ENCODE data around the gene RIPOR2. TPM values are rescaled to one million over a fixed set of nuclear protein-coding genes. Genes with fewer than 3 reads are reported as not detected.

The RIPOR2 gene
- total RNA-seq, 2 experiments from 2014 or later, result 18.0 to 28.9 TPM

DNA sequence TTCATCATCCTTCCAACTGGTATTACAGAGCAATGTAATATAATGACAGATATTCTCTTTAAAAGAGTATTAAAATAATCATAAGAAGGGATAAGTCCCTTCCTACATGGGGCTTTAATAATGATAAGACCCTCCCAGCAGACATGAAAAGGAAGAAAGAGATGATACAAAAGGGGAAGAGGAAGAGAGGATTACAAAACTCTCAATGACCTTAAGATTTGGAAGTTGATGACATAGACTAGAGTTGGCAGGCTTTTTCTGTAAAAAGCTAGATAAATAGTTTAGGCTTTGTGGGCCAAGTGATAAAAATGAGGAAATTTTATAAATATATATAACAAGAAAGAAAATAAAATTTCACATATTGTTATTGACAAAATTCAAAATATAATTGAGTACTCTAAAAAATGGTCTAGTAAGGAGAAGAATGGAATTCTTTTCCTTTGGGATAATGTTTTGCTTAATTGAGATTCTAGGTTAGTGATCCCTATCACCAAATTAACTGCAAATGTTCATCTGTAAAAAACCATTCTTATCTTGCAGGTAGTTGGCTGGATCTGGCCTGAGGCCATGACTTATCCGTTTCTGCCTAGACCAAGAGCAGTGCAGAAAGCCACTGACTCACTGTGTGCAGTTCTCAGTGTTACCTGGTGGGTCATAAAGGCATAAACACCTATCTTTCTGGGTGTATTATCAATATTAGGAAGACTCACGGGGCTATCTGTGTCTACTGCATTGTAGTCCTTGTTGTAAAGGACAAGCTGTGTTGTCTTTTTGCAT, 11.0 kb downstream of the RIPOR2 start:
- TF ChIP-seq EZH2phosphoT487 (IDR thresholded peaks at IDR 0.05; ENCODE audit: borderline replicate concordance, low read depth, low read length), result no peak
- TF ChIP-seq, protein P1, sequence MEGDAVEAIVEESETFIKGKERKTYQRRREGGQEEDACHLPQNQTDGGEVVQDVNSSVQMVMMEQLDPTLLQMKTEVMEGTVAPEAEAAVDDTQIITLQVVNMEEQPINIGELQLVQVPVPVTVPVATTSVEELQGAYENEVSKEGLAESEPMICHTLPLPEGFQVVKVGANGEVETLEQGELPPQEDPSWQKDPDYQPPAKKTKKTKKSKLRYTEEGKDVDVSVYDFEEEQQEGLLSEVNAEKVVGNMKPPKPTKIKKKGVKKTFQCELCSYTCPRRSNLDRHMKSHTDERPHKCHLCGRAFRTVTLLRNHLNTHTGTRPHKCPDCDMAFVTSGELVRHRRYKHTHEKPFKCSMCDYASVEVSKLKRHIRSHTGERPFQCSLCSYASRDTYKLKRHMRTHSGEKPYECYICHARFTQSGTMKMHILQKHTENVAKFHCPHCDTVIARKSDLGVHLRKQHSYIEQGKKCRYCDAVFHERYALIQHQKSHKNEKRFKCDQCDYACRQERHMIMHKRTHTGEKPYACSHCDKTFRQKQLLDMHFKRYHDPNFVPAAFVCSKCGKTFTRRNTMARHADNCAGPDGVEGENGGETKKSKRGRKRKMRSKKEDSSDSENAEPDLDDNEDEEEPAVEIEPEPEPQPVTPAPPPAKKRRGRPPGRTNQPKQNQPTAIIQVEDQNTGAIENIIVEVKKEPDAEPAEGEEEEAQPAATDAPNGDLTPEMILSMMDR (conservative IDR thresholded peaks at IDR 0.05; ENCODE audit: low read length), result no peak
- H3K79me2 ChIP-seq (ENCODE audit: insufficient read depth, low read depth, low read length), result peaks cover 70% of the 10 kb centered on the region
- H3K27ac ChIP-seq (ENCODE audit: low read depth, low read length, poor library complexity, severe bottlenecking), result no peak overlapping the region
- intact Hi-C loops (cut with micrococcal nuclease; ENCODE audit: unreplicated experiment), result no loop called here
- ChIA-PET CTCF (ENCODE audit: unreplicated experiment) (interaction anchor here (0.7 kb wide), 1 partner anchor 67 kb away, joined by 3 read pairs; no protein-coding TSS in a partner anchor), POLR2A (interaction anchor here (1.2 to 3.3 kb wide), 2 partner anchors 11 to 39 kb away, joined by 3 to 17 read pairs; partner anchors contain the start of gene RIPOR2)
- H3K9me2 ChIP-seq (ENCODE audit: insufficient read depth, low read length), result no peaks in the 10 kb centered on the region
- 0 out of 2 replicates have a peak, but pooled peaks cover 4% of the 10 kb centered on the region for H3K9me3 ChIP-seq (ENCODE audit: low read length)
- H3K4me1 ChIP-seq (ENCODE audit: insufficient read depth, low read length, poor library complexity, severe bottlenecking), result peaks cover 87% of the 10 kb centered on the region
- H4K20me1 ChIP-seq (ENCODE audit: insufficient read depth, low read length), result no peaks in the 10 kb centered on the region
- H2AFZ ChIP-seq (ENCODE audit: low read length), result no peak overlapping the region
- no peaks in the 10 kb centered on the region; the same call in 1 of the 2 replicates for H3K36me3 ChIP-seq (ENCODE audit: insufficient read depth, low read length)
- DNase-seq (ENCODE audit: low spot score), result no peak
- BruUV-seq (replicated peaks), result no TSS peak
- no peak overlapping the region for H3K4me2 ChIP-seq (ENCODE audit: low read length)
- H3K4me3 ChIP-seq (ENCODE audit: low read depth, low read length, poor library complexity, severe bottlenecking), result no peak overlapping the region

DNA sequence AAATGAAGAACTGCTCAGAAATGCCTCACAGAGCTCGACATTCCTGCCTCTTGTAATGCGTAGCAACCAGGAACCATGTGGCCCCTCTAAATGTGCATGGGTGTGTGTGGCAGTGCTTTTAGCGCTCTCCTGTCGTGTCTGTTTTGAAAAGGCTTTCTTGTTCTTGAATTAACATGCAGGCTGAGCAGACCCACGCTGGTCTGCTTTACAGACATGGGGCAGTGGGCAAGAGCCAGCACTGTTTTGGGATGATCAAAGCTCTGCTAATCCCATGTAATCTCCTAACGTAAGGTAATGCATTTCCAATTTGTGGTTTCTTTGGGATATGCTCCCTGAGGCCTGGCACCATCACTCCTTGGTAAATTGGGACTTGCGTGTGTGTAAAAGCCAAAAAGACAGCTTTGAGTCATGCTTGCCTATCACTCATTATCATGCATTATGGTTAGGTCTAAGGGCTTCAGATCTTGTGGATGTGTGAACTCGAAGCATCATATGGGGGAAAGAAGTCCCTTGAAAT, 11.8 kb downstream of the RIPOR2 start:
- Histone ChIP-seq H3K36me3 (ENCODE audit: insufficient read depth, low read length) (no peaks in the 10 kb centered on the region; the same call in 1 of the 2 replicates), H4K20me1 (ENCODE audit: insufficient read depth, low read length) (no peaks in the 10 kb centered on the region), H3K79me2 (ENCODE audit: insufficient read depth, low read depth, low read length) (peaks cover 66% of the 10 kb centered on the region), H3K4me2 (ENCODE audit: low read length) (no peak overlapping the region), H3K27ac (ENCODE audit: low read depth, low read length, poor library complexity, severe bottlenecking) (no peak overlapping the region), H3K9me2 (ENCODE audit: insufficient read depth, low read length) (no peaks in the 10 kb centered on the region), H3K4me1 (ENCODE audit: insufficient read depth, low read length, poor library complexity, severe bottlenecking) (peaks cover 87% of the 10 kb centered on the region), H3K9me3 (ENCODE audit: low read length) (0 out of 2 replicates have a peak, but pooled peaks cover 4% of the 10 kb centered on the region), H2AFZ (ENCODE audit: low read length) (no peak overlapping the region), H3K4me3 (ENCODE audit: low read depth, low read length, poor library complexity, severe bottlenecking) (no peak overlapping the region)
- intact Hi-C loops (cut with micrococcal nuclease; ENCODE audit: unreplicated experiment), result no loop called here
- POLR2A ChIA-PET, result interaction anchor here (3.3 kb wide), 1 partner anchor 12 kb away, joined by 17 read pairs; the partner anchor contains the start of gene RIPOR2
- no TSS peak for BruUV-seq (replicated peaks)
- no peak for DNase-seq (ENCODE audit: low spot score)
- CTCF ChIA-PET (ENCODE audit: unreplicated experiment), result no interaction called here
- no peak for TF ChIP-seq EZH2phosphoT487 (IDR thresholded peaks at IDR 0.05; ENCODE audit: borderline replicate concordance, low read depth, low read length)
- TF ChIP-seq, protein P1 (conservative IDR thresholded peaks at IDR 0.05; ENCODE audit: low read length), result no peak

All from OCI-LY7 (cell line).